Heart right ventricle (tissue), 16 donors: ENCODE measurements around the gene SECISBP2. TPM values are rescaled to one million over a fixed set of nuclear protein-coding genes. Genes with fewer than 3 reads are reported as not detected.
A peak's percentile ranks its signal among the peaks of the same experiment; 100 is the strongest.

Experiments used
- ATAC-seq, 8 donors: fragments of 200-7000 bp; cut with Tn5 transposase; one replicate each; pipeline ENCODE4 v1.9.1; 2020; ENCODE audit warnings: mild to moderate bottlenecking in 8 of 8, moderate library complexity in 8 of 8, moderate number of reproducible peaks in 1 of 8
- DNase-seq, 2 donors: peaks; one replicate each; pipeline ENCODE4 v3.0.0-alpha.2; 2020
- H3K27ac ChIP-seq, 10 donors: fragments of 200-600 bp; sonication (generic) in 2 of 10; one replicate each; pipeline versions ENCODE4 v1.5.0 to v1.8.0; 2020 to 2022; ENCODE audit warnings: mild to moderate bottlenecking in 3 of 10
- H3K27me3 ChIP-seq, 7 donors: fragments of 200-600 bp; one replicate each; pipeline ENCODE4 v1.8.0; 2021 to 2022; ENCODE audit warnings: mild to moderate bottlenecking in 2 of 7
- H3K36me3 ChIP-seq, 9 donors: fragments of 200-600 bp; sonication (generic) in 1 of 9; one replicate each; pipeline versions ENCODE4 v1.5.0 to v1.8.0; 2020 to 2022; ENCODE audit warnings: mild to moderate bottlenecking in 2 of 9
- H3K4me1 ChIP-seq, 9 donors: fragments of 200-600 bp; sonication (generic) in 1 of 9; one replicate each; pipeline versions ENCODE4 v1.5.0 to v1.8.0; 2020 to 2022; ENCODE audit warnings: mild to moderate bottlenecking in 4 of 9
- H3K4me3 ChIP-seq, 10 donors: fragments of 200-600 bp; sonication (generic) in 2 of 10; one replicate each; pipeline versions ENCODE4 v1.5.0 to v1.8.0; 2020 to 2022; ENCODE audit warnings: mild to moderate bottlenecking in 7 of 10, moderate library complexity in 2 of 10
- H3K9me3 ChIP-seq, 11 donors: fragments of 200-600 bp in 10 of 11; sonication (generic) in 2 of 11; one replicate each; pipeline versions ENCODE4 v1.5.0 to v1.8.0; 2013 to 2022; ENCODE audit warnings: mild to moderate bottlenecking in 2 of 11, control low read depth in 1 of 11, moderate library complexity in 1 of 11
- WGBS, 2 donors: extraction: QIAGEN DNeasy Blood & Tissue Kit; methylation state at CpG; one replicate each; pipeline ENCODE4 v1.1.7; 2013; ENCODE audit warnings: inconsistent platforms in 1 of 2; 5-methylcytosine and 5-hydroxymethylcytosine counted together
- intact Hi-C, 10 donors: fragments of 100-400 bp; cut with DNase I; formaldehyde crosslinking; loops; one replicate each; pipeline versions ENCODE4 v1.11.1 to v1.14.2; 2022
- polyA plus RNA-seq, 2 donors: library from polyadenylated mRNA; stranded (reverse); fragments of 200-250 nt; gene quantifications; one replicate each; pipeline ENCODE4 v1.2.3, GENCODE V29; 2013
- total RNA-seq, 10 donors: library from RNA; stranded (reverse); fragmentation: NEBNext Ultra II Directional in 3 of 10; extraction: Animal tissue kit (Norgen Biotek cat#: 25700) in 3 of 10; gene quantifications; one replicate each; pipeline versions ENCODE4 v1.2.1 to v1.2.4, GENCODE V29; 2021 to 2023
- TF ChIP-seq, protein P1 (sequence below), 9 donors: fragments of 200-600 bp; sonication (generic) in 2 of 9; IDR thresholded peaks; one replicate each; pipeline versions ENCODE4 v1.5.0 to v1.8.0; 2021 to 2022; ENCODE audit warnings: antibody characterized with exemption in 9 of 9, mild to moderate bottlenecking in 5 of 9, moderate library complexity in 1 of 9
- donor health status: Arrhythmogenic right ventricular cardiomyopathy.
- donor health status: ischemic (EF 13 %, LVEDD 7.1; RV severe dilation, severe dysfunction).
- donor health status: healthy with polysubstance abuse.
- donor health status: DM: no; HTN: yes; CAD: no.
- donor health status: DM: no; HTN: no; CAD: no.
- donor health status: ischemic (EF 25% LVEDD 6.9; RV normal size, moderate dysfunction).
- donor health status: ischemic (EF 25% LVEDD 5.7; RV mildly dilated, moderate dysfunction).
- donor health status: healthy.
- donor health status: DM: yes; HTN: yes; CAD: no.
- donor health status: Ischemic cardiomyopathy.
- donor health status: ischemic (EF 35%, LVEDD 5.7; RV mildly dilated, moderate dysfunction).
- donor health status: nonischemic (EF 11% LVEDD 7.7; RV severe dilation, severe dysfunction).
- donor health status: DM: yes; HTN: yes; CAD: no.
- donor health status: PGD.
- donor health status: ischemic (EF 29% LVEDD 5.4; RV normal size, mild dysfunction).
- donor health status: nonischemic (EF 23%, LVEDD 6.1; RV moderate dilation, normal function).

The SECISBP2 gene
- total and polyA plus RNA-seq, 12 donors, result 13.9 to 20.1 (median 17.0) TPM

DNA sequence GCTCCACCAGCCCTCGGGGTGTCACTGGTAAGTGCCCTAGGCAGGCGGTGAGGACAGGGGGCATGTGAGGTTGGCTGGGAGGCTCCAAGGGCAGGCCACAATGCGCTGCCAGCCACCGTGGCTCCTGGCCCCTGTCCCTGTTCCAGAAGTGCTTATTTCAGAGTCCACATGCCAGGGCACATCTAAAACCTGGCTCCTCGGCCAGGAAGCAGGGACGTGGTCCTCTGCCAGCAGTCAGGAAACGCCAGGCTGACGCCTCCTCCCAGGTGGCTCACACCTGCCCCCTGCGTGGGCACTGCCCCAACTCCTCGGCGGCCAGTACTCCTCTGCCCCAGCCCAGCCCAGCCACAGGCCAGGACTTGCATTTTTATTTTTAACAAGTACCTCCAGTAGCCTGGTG, 68.5 kb downstream of the SECISBP2 start:
- ATAC-seq, result peak; percentile 52 to 88 (median 73)
- Histone ChIP-seq H3K4me3 (no peak overlapping the region), H3K27me3 (no peaks in the 10 kb centered on the region), H3K4me1 (peaks cover 0 to 29% (median 6%) of the 10 kb centered on the region in 9 donors), H3K27ac (peak overlapping the region in 1 of 10 donors; percentile 83), H3K36me3 (peaks cover 0 to 97% (median 0%) of the 10 kb centered on the region in 9 donors), H3K9me3 (no peaks in the 10 kb centered on the region)
- WGBS, 2 donors, result 63 to 74% methylated on average over 11 of the region's 11 CpGs
- intact Hi-C loops, result loop anchor here in 3 of 10 donors (5.0 to 10.0 kb wide), 2 partner anchors 158 to 161 kb away; no protein-coding TSS in a partner anchor
- DNase-seq, result peak; percentile 35 to 69
- TF ChIP-seq, protein P1, sequence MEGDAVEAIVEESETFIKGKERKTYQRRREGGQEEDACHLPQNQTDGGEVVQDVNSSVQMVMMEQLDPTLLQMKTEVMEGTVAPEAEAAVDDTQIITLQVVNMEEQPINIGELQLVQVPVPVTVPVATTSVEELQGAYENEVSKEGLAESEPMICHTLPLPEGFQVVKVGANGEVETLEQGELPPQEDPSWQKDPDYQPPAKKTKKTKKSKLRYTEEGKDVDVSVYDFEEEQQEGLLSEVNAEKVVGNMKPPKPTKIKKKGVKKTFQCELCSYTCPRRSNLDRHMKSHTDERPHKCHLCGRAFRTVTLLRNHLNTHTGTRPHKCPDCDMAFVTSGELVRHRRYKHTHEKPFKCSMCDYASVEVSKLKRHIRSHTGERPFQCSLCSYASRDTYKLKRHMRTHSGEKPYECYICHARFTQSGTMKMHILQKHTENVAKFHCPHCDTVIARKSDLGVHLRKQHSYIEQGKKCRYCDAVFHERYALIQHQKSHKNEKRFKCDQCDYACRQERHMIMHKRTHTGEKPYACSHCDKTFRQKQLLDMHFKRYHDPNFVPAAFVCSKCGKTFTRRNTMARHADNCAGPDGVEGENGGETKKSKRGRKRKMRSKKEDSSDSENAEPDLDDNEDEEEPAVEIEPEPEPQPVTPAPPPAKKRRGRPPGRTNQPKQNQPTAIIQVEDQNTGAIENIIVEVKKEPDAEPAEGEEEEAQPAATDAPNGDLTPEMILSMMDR (IDR thresholded peaks at IDR 0.05), result peak in 1 of 9 donors; percentile 6

- DNase-seq, result no peak
- no peaks in the 10 kb centered on the region for H3K9me3 ChIP-seq
- peaks cover 0 to 29% (median 6%) of the 10 kb centered on the region in 9 donors for H3K4me1 ChIP-seq
- intact Hi-C loops, result loop anchor here in 3 of 10 donors (5.0 to 10.0 kb wide), 2 partner anchors 157 to 160 kb away; no protein-coding TSS in a partner anchor
- TF ChIP-seq, protein P1 (IDR thresholded peaks at IDR 0.05), result no peak
- H3K36me3 ChIP-seq, result peaks cover 0 to 98% (median 2%) of the 10 kb centered on the region in 9 donors
- H3K27me3 ChIP-seq, result no peaks in the 10 kb centered on the region
- H3K27ac ChIP-seq, result peak overlapping the region in 3 of 10 donors; percentile 37 to 83 (median 46)
- H3K4me3 ChIP-seq, result no peak overlapping the region
- no peak for ATAC-seq
- 96 to 97% methylated on average over 20 of the region's 20 CpGs for WGBS, 2 donors
Observed at GRCh38 chr9:89387197-89387849, 69.0 kb downstream of the SECISBP2 start.

GRCh38 chr9:89388084-89388867, 70.0 kb downstream of the SECISBP2 start:
- Histone ChIP-seq H3K4me3 (no peak overlapping the region), H3K9me3 (no peaks in the 10 kb centered on the region), H3K36me3 (peaks cover 0 to 98% (median 9%) of the 10 kb centered on the region in 9 donors), H3K4me1 (peaks cover 0 to 29% (median 6%) of the 10 kb centered on the region in 9 donors), H3K27me3 (no peaks in the 10 kb centered on the region), H3K27ac (peak overlapping the region in 4 of 10 donors; percentile 9 to 83 (median 56))
- TF ChIP-seq, protein P1 (IDR thresholded peaks at IDR 0.05), result no peak
- peak; percentile 58 to 78 (median 70) for ATAC-seq
- 84 to 93% methylated on average over 19 of the region's 19 CpGs for WGBS, 2 donors
- intact Hi-C loops, result loop anchor here in 3 of 10 donors (5.0 to 10.0 kb wide), 2 partner anchors 157 to 159 kb away; no protein-coding TSS in a partner anchor
- DNase-seq, result peak; percentile 34 to 37

DNA sequence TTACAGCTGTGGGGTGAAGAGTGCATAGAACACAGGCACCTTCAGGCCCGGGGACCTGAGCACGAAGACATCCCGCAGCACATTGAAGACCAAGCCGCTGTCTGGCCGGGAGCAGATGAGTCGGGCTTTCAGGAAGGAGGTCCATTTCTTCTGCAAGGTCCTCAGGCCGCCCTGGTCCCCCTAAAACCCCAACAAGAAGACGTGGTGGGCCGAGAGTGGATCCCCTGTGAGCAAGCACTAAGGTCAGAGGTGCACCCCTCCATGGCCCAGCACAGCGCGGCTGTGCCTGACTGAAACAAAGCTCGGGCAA, 70.5 kb downstream of the SECISBP2 start:
- DNase-seq (no peak), ATAC-seq (no peak)
- intact Hi-C loops, result loop anchor here in 3 of 10 donors (5.0 to 10.0 kb wide), 2 partner anchors 156 to 158 kb away; no protein-coding TSS in a partner anchor
- no peak overlapping the region for H3K4me3 ChIP-seq
- TF ChIP-seq, protein P1 (IDR thresholded peaks at IDR 0.05), result no peak
- peaks cover 0 to 98% (median 9%) of the 10 kb centered on the region in 9 donors for H3K36me3 ChIP-seq
- WGBS, 2 donors, result 98 to 99% methylated on average over 12 of the region's 12 CpGs
- no peaks in the 10 kb centered on the region for H3K9me3 ChIP-seq
- peaks cover 0 to 29% (median 6%) of the 10 kb centered on the region in 9 donors for H3K4me1 ChIP-seq
- peak overlapping the region in 2 of 10 donors; percentile 76 to 83 for H3K27ac ChIP-seq
- H3K27me3 ChIP-seq, result no peaks in the 10 kb centered on the region
